ENCODE measurements around the gene ATP5IF1.

The ATP5IF1 gene

DNA sequence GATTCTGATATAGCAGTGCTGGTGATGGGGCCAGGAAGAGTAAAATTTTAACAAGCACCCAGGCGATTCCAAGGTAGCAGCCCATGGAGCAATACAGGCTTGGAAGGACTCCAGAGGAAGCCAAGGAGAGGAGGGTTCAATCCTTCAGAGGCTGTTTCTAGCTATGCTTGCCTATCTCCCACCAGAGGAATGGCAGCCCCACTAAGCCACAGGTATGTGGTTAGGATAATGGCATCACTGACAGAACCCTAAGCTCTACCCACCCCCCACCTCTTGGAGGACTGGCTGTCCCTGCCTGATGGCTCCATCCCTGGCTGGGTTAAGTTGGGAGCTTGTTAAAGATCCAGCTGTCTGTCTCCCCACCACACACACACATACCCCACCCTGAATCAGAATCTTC is 40.1 kb upstream of the ATP5IF1 start:
- intact Hi-C loops (cut with DNase I; ENCODE audit: low total_unique reads) = no loop called here
- Histone ChIP-seq H3K27ac (no peak overlapping the region), H3K4me1 (no peaks in the 10 kb centered on the region), H3K9me3 (no peaks in the 10 kb centered on the region), H3K36me3 (peaks cover 27 to 32% (median 27%) of the 10 kb centered on the region in 3 donors), H3K4me3 (no peak overlapping the region), H3K27me3 (no peaks in the 10 kb centered on the region)
- DNase-seq = peak in 1 of 2 donors; percentile 12
- TF ChIP-seq, protein P1, sequence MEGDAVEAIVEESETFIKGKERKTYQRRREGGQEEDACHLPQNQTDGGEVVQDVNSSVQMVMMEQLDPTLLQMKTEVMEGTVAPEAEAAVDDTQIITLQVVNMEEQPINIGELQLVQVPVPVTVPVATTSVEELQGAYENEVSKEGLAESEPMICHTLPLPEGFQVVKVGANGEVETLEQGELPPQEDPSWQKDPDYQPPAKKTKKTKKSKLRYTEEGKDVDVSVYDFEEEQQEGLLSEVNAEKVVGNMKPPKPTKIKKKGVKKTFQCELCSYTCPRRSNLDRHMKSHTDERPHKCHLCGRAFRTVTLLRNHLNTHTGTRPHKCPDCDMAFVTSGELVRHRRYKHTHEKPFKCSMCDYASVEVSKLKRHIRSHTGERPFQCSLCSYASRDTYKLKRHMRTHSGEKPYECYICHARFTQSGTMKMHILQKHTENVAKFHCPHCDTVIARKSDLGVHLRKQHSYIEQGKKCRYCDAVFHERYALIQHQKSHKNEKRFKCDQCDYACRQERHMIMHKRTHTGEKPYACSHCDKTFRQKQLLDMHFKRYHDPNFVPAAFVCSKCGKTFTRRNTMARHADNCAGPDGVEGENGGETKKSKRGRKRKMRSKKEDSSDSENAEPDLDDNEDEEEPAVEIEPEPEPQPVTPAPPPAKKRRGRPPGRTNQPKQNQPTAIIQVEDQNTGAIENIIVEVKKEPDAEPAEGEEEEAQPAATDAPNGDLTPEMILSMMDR (IDR thresholded peaks at IDR 0.05) = no peak

DNA sequence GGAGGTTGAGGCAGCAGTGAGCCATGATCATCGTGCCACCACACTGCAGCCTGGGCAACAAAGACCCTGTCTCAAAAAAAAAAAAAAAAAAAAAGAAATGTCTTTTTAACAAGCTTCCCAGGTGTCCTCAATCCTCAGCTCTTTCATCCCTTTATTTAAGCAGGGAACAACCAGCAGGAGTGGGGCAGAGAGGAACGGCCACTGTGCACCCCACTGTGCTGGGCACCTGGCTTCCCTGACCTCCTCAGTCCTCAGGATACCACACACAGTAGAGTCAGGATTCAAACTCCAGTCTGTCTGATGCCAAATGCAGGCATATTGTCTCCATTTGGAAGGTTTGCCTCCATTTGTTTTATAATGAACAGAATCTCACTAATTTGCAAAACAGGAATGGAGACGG is 39.6 kb upstream of the ATP5IF1 start:
- no peak for DNase-seq
- intact Hi-C loops (cut with DNase I; ENCODE audit: low total_unique reads) = no loop called here

DNA sequence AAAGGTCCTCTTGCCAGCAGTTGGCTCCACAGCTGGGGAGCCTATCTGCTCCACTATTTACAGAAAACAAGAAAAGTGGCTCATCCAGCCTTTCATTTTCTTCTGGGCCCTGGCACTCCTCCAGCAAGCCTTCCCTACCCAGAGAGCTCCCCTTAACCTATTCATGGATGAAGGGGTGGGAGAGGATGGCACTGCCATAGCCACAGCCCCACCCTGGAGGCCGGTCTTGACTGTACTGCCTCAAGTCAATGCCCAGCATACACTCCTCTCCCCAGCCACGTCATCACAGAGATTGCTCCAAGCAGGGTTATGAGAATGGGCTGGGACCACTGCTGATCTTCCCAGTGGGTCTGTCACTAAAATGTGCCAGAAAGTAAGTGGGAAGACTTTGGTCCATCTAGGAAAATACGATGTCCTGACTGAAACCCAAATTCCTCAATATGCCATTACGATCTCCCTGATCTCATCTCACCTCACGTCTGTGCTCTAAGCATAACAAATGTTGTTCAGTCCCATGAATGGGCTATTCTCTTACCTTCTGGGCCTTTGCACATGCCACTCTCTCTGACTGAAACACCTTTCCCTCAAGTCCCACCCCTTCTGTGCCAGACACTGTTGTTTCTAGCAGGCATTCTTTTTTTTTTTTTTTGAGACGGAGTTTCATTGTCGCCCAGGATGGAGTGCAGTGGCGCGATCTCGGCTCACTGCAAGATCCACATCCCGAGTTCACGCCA is 38.1 kb upstream of the ATP5IF1 start:
- no peaks in the 10 kb centered on the region for H3K9me3 ChIP-seq
- H3K4me1 ChIP-seq = no peaks in the 10 kb centered on the region
- H3K27me3 ChIP-seq = no peaks in the 10 kb centered on the region
- DNase-seq = peak in 1 of 2 donors; percentile 35
- peaks cover 46 to 53% (median 48%) of the 10 kb centered on the region in 3 donors for H3K36me3 ChIP-seq
- intact Hi-C loops (cut with DNase I; ENCODE audit: low total_unique reads) = no loop called here
- H3K27ac ChIP-seq = no peak overlapping the region
- TF ChIP-seq, protein P1 (IDR thresholded peaks at IDR 0.05) = no peak
- H3K4me3 ChIP-seq = no peak overlapping the region

More for the DNA sequence above, 39.6 kb upstream of the ATP5IF1 start:
- no peak overlapping the region for H3K4me3 ChIP-seq
- no peak overlapping the region for H3K27ac ChIP-seq
- H3K9me3 ChIP-seq = no peaks in the 10 kb centered on the region
- no peaks in the 10 kb centered on the region for H3K27me3 ChIP-seq
- TF ChIP-seq, protein P1 (IDR thresholded peaks at IDR 0.05) = no peak
- no peaks in the 10 kb centered on the region for H3K4me1 ChIP-seq
- H3K36me3 ChIP-seq = peaks cover 32 to 37% (median 33%) of the 10 kb centered on the region in 3 donors

DNA sequence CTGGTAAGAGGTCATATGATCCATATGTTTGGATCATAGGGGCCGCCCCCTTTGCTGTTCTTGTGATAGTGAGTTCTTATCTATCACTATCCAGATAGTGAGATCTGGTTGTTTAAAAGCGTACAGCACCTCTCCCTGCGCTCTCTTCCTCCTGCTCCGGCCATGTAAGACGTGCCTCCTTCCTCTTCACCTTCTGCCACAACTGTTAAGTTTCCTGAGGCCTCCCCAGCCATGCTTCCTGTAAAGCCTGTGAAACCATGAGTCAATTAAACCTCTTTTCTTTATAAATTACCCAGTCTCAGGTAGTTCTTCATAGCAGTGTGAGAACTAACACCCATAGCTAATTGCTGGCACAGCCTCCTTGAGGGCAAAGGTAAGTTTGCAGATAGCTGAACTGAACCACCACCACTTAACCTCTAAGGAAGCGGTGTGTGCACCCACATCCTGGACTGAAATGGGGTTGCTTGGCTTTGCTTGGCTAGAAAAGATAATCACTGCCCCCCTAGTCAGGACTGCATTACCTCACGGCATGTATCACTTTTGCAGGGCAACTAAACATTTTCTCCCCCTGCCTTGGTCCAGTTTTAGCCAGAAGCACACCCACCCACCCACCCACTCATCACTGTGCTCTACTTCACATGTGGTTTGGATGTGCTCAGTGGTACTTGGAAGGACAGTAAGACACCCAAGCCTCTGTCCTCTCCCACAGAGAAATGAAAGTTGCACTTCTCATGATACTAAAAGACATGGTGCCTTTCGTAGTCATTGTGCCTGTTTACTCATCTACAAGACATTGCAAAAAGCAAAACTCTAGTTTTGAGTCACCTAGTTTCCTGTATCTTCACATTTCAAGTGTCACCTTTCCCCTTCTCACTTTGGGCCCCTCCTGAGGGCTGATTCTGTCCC is 36.3 kb upstream of the ATP5IF1 start:
- Histone ChIP-seq H3K4me3 (no peak overlapping the region), H3K36me3 (peaks cover 63 to 70% (median 65%) of the 10 kb centered on the region in 3 donors)
- intact Hi-C loops (cut with DNase I; ENCODE audit: low total_unique reads) = no loop called here

DNA sequence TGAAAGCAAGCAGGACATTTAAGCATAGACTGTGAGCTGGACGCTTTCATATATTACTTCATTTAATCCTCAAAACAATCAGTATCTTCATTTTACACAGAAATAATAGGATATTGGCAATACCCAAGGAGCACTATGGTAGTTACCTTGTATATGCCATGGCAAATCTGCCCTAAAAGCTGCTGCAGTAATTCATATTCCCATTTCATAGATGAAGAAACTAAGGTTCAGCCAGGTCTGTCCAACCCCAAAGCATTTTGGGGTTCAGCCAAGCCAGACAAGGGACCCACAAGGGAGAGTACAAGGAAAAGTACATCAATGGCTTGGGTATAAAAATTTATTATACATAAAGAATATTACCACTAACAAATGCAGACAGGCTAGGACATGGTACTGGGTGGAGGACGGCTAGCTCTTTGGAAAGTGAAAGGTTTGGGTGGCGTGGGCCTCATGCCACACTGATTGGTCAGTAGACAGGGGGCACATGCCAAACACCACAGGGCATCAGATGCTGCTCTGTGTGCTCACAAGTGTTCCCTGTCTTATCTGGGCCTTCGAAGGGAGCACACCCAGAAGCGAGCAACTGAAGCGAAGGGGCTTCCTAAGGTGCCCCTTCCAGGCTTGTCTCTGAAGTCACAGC is 35.6 kb upstream of the ATP5IF1 start:
- peaks cover 71 to 78% (median 73%) of the 10 kb centered on the region in 3 donors for H3K36me3 ChIP-seq
- no peaks in the 10 kb centered on the region for H3K9me3 ChIP-seq
- TF ChIP-seq, protein P1 (IDR thresholded peaks at IDR 0.05) = no peak
- H3K4me1 ChIP-seq = no peaks in the 10 kb centered on the region
- H3K27ac ChIP-seq = no peak overlapping the region
- intact Hi-C loops (cut with DNase I; ENCODE audit: low total_unique reads) = no loop called here
- no peak overlapping the region for H3K4me3 ChIP-seq
- peak in 1 of 2 donors; percentile 20 for DNase-seq
- no peaks in the 10 kb centered on the region for H3K27me3 ChIP-seq

More for the DNA sequence above, 36.3 kb upstream of the ATP5IF1 start:
- TF ChIP-seq, protein P1 (IDR thresholded peaks at IDR 0.05) = no peak
- Histone ChIP-seq H3K27ac (no peak overlapping the region), H3K27me3 (no peaks in the 10 kb centered on the region), H3K4me1 (no peaks in the 10 kb centered on the region), H3K9me3 (no peaks in the 10 kb centered on the region)
- no peak for DNase-seq

Measured in tibial artery (tissue), 4 donors.